HG03066 (cell line): ENCODE measurements around the gene HIVEP3.
A peak's percentile ranks its signal among the peaks of the same experiment; 100 is the strongest.

ENCODE experiments used
- ATAC-seq: cut with Tn5 transposase; IDR thresholded peaks from one replicate; pipeline ENCODE4 v1.9.1; 2021; ENCODE audit warnings: low read depth; ENCODE audit not compliant: unreplicated experiment

HIVEP3 gene

DNA sequence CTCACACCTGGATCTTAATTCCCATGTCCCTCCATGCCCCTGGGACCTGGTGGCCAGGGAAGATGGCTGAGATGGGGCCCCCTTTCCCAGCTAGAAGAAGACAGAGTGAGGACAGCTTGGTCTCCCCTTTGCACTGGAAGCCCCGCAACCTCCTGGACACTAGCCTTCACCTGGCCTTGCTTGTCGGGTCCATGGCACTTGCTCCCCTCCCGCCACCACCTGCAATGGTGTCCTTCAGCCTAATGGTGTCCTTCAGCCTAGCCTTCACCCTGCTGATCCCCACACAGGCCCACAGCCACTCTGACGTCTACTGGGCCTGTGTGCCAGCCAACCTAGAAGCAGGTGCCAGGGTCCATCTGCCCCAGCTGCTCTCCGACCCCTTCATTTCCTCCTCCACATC is 388.3 kb downstream of the HIVEP3 start:
- no peak for ATAC-seq

DNA sequence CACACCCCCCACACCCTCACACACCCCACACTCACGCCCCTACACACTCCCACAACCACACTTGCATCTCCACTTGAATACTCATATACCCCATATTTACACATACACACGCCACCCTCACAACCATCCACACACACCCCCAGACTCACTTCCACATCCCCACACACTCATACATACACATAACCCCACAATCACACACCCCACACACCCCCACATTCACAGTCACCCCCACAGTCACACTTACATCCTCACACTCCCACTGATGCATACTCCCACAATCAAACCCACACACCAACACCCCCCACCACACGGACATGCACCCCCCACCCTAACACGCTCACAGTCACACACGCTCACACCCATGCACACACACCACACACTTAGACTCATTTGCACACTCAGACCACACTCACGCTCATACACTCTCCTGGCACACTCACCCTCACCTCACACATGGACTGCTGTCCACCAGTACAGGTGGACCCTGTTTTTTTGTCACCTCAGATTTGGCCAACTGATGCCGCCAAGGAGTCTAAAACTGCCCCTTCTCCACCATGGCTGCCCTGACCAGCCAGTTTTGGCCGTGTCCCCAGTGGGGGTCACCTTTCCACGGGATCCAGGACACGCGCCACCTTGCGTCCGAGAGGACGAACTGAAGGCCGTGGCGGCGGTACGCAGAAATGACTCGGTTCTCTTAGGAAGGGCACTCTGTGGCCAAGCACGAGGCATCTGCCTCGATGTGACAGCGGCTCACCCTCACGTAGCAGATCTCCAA is 388.9 kb downstream of the HIVEP3 start:
- ATAC-seq: no peak

DNA sequence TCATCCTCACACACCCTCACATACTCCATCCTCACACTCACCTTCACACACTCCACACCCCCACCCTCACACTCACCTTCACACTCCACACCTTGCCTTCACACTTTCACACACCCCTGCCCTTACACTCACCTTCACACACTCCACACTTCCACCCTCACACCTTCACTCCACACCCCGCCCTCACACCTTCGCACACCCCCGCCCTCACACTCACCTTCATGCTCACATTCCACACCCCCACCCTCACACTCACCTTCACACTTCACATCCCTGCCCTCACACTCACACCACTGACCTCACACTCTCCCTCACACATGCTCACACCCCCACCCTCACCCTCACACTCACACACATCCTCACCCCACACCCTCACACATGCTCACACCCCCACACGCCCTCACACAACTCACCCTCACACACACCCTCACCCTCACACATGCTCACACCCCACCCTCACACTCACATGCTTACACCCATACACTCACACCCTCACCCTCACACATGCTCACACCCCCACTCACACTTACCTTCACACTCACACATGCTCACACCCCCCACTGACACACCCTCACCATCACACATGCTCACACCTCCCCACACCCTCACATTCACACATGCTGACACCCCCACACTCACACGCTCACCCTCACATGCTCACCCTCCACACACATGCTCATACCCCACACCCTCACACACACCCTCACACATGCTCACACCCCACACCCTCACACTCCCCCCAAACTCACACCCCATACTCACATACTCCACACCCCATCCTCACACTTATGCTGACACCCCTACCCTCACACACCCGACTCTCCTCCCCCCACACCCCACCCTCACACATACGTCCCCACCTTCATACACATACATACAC is 389.8 kb downstream of the HIVEP3 start:
- no peak for ATAC-seq

DNA sequence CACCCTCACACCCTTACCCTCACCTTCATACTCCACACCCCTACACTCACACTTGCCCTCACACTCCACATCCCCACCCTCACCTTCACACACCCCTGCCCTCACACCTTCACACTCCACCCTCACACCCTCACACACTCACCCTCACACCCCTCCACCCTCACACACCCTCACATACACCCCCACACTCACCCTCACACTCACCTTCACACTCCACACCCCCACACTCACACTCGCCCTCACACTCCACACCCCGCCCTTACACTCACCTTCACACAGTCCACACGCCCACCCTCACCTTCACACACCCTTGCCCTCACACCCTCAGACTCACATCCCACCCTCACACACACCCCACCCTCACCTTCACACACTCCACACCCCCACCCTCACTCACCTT is 390.6 kb downstream of the HIVEP3 start:
- no peak for ATAC-seq

DNA sequence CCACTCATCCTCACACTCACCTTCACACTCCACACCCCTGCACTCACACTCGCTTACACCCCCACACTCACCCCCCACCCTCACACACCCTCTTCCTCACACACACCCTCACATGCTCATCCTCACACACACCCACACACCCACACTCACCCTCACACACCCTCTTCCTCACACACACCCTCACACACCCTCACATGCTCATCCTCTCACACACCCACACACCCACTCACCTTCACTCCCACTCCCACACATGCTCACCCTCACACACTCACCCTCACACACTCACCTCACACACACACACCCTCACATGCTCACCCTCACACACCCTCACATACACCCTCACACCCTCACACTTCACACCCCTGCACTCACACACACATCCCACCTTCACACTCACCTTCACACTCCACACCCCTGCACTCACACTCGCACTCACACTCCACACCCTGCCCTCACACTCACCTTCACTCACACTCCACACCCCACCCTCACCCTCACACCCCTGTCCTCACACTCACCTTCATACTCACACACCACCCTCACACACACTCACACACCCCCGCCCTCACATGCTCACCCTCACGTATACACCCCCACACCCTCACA is 391.7 kb downstream of the HIVEP3 start:
- ATAC-seq: no peak

DNA sequence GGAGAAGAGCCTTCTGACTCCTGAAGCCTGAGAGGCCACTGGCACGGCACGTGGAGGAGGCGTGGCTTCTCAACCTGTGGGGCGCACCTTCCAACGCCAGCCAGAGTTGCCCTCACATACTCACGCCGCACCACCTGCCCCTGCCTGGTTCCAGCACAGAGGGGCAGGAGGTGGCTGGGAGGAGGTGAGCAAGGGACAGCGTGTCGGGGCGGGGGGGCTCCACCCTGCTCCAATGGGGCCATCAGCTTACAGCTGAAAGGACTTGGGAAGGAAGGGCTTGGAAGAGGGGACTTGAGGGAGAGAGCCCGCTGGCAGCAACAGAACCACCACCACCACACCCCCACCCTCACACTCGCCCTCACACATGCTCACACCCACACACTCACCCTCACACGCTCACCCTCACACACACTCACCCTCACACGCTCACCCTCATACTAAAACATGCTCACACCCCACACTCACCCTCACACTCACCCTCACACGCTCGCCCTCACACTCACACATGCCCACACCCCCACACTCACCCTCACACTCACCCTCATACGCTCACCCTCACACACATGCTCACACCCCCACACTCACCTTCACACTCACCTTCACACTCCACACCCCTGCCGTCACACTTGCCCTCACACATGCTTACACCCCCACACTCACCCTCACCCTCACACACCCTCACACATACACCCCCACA is 392.7 kb downstream of the HIVEP3 start:
- no peak for ATAC-seq

DNA sequence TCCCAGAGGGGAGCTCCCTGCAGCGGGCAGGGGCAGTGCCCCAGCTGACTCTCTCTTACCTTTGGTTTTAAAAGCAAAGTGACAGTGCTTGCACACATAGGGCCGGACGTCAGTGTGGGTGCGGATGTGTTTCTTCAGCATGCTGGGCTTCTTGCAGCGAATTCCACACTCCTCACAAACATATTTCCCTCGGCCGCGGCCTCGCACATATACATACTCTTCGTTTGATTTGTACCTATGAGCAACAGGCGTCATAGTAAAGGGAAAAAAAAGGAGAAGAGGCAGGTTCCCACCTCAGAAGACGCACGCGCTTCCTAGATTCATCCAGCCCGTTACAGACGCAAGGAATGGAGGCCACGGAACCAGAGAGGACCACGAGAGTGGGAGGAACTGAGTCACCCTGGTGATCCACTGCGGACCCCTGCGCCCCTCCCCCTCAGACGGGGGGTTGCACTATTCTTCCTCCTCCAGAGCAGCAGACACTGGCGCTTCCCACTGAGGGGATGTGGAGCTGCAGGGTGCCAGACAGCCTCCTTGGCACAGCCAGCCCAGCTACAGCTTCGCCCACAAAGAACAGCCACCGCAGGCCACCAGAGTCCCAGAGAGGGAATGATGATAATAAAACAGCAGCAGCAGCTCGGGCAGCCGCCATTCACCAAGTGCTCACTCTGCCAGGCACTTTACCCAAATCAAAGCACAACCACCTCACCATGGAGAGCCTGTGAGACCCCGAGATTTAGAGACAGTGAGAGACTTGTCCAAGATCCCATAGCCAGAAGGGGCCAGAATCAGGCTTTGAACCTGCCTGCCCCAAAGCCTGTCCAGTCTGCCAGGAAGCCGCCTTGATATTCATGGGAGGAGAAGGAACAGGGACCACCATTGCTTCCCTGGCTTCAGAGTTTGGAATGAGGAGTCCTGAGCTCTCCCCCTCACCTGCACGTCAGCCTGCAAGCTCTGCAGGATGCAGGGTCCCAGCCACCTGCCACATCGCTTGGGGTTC is 393.7 kb downstream of the HIVEP3 start:
- ATAC-seq: no peak

- no peak for ATAC-seq
These were observed 394.6 kb downstream of the HIVEP3 start for GRCh38 chr1:41523949-41524675.

DNA sequence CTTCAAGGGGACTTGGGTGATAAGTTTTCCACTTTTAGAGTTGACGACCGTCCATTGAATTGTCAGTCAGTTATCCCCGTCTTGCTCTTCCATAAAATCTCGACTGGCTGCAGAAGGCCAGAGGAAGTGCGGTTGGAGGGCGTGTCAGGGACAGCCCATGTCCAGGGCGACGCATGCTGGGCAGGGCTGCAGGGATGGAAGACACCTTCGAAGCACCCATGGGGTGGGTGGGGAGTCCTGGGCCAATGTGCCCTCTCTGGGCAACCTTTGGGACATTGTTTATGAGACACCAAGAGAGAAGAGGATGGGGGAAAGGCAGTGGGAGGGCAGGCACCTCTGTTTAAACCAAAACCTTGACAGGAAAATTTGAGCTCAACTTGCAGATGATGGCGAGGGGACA is 395.7 kb downstream of the HIVEP3 start:
- no peak for ATAC-seq

- ATAC-seq: no peak
These were observed 397.0 kb downstream of the HIVEP3 start for GRCh38 chr1:41521766-41522165.

GRCh38 chr1:41520951-41521752 is 397.6 kb downstream of the HIVEP3 start:
- ATAC-seq: no peak

DNA sequence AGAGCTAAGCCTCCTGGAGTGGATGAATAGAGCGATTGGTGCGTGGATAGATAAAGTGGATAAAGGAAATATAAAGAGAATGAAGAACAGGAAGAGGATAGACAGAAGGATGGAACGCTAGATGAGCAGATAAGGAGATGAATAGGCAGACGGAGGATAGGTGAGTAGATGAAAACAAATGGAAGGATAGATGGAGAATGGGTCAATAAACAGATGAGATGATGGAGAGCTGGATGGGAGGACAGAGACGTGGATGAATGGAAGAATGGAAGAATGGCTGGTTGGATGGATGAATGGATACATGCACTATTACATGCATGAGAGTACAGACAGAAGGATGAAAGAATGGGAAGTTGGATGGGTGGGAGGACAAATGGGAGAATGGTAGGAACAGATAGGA is 399.1 kb downstream of the HIVEP3 start:
- no peak for ATAC-seq

GRCh38 chr1:41518471-41518870 is 400.3 kb downstream of the HIVEP3 start:
- ATAC-seq: no peak

DNA sequence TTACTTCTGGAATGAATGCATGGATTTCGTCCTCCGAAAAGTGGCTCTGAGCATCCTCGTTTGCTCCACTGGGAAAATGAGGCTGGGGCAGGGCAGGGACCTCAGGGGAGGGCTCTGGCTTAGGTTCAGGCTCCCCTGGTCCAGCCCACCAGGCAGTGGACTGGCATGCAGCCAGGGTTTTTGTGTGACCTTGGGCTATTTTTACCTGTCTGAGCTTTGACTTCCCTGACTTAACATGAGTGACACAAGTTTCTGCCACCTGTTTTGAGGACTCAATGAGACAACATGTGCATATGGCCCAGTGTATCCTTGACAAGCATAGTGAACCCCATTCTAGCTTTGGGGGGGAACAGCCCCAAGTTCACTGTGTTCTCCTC is 401.7 kb downstream of the HIVEP3 start:
- ATAC-seq: no peak

GRCh38 chr1:41516168-41517061 is 402.3 kb downstream of the HIVEP3 start:
- peak; percentile 82 for ATAC-seq

DNA sequence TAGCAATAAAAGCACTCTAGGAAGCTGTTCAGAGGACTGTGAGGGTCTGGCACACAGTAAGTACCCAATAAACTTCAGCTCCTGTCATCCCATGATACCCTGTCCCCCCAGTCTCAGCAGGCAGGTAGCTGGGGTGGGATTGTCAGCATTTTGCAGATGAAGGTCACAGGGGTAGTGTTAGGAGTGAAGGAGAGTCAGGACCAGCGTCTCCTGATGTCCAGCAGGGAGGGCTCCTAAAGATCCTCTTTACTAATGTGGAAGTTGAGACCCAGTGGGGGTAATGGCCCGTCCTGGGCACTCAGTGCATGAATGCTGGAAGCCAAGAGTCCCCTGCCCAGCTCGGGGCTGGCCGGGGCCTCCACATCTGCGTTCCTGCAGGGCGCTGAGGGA is 402.9 kb downstream of the HIVEP3 start:
- no peak for ATAC-seq

GRCh38 chr1:41515131-41515678 is 403.5 kb downstream of the HIVEP3 start:
- no peak for ATAC-seq
